ENCODE measurements around the gene IGHMBP2. TPM values are rescaled to one million over a fixed set of nuclear protein-coding genes. Genes with fewer than 3 reads are reported as not detected.

Gene IGHMBP2
- total RNA-seq, 1 experiment from 2014 or later = 24.0 TPM

DNA sequence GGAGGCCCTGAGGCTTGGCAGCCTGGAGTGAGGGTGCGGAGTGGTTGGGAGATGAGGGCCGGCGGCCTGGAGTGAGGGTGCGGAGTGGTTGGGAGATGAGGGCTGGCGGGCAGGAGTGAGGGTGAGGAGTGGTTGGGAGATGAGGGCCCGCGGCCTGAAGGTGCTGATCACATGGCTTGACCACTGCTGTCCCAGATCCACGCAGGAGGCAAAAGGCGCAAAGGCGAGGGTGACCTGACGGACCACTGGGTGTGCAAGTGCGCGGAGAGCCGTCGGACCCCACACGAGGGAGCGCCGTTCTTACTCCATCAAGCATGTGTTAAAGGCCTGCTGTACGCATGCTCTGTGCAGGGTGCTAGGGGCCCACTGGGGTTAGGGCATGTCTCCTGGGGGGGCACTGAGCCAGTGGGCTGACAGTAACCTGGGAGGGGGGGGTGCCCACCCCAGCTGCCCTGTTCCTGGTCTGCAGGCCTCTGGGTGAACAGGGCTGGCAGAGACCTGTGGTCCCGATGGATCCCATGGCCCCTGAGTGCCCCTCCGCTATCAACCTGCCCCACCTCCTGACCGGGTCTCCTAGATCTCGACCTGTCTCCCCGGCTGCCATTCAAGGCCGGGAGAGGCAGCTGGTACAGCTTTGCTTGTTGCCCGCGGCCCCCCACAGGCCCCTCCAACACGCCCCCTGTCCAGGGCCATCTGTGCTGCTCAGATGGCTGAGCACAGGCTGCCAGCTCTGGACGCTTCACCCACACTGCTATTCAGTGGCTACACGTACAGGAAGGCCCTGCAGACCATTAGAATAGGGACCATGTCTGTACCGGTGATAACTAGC lies 56.0 kb downstream of the IGHMBP2 start:
- Histone ChIP-seq H3K27ac (ENCODE audit: insufficient read length, low read depth, low read length) (no peak overlapping the region), H3K23ac (ENCODE audit: insufficient read length, low read depth, low read length) (no peak overlapping the region), H3K14ac (ENCODE audit: insufficient read depth, low read length) (no peak overlapping the region; the same call in 1 of the 2 replicates), H2AK5ac (ENCODE audit: insufficient read length, low read length) (no peak overlapping the region), H3K23me2 (ENCODE audit: insufficient read length, low read depth, low read length, poor library complexity, severe bottlenecking) (no peaks in the 10 kb centered on the region), H2BK15ac (ENCODE audit: low read depth, low read length) (no peak overlapping the region), H3K4ac (ENCODE audit: low read depth, low read length) (no peak overlapping the region), H3K9me3 (ENCODE audit: control insufficient read depth, low read depth, low read length) (no peaks in the 10 kb centered on the region), H2AFZ (ENCODE audit: low read length) (no peak overlapping the region), H3K79me2 (ENCODE audit: insufficient read depth, low read length) (no peaks in the 10 kb centered on the region), H2BK12ac (ENCODE audit: insufficient read length, low read depth, low read length) (no peak overlapping the region), H3K9ac (ENCODE audit: extremely low read depth, insufficient read length, low read length) (no peak overlapping the region), H3K27me3 (ENCODE audit: insufficient read depth, low read length) (no peaks in the 10 kb centered on the region), H3K4me2 (ENCODE audit: insufficient read depth, insufficient read length, low read length) (no peak overlapping the region), H3K18ac (ENCODE audit: insufficient read length, low read depth, low read length) (no peak overlapping the region), H3K56ac (ENCODE audit: insufficient read length, low read depth, low read length) (no peak overlapping the region), H4K8ac (replicated peaks; ENCODE audit: insufficient read length, low read depth, low read length) (no peak overlapping the region), H3T11ph (ENCODE audit: low read length) (no peak overlapping the region), H2BK20ac (ENCODE audit: low read depth, low read length, poor library complexity, severe bottlenecking) (no peak overlapping the region), H4K20me1 (ENCODE audit: control insufficient read depth, insufficient read depth, insufficient read length) (no peaks in the 10 kb centered on the region), H4K91ac (ENCODE audit: insufficient read length, low read depth, low read length) (no peak overlapping the region), H3K4me1 (ENCODE audit: insufficient read depth, low read length) (no peaks in the 10 kb centered on the region; the same call in 1 of the 2 replicates), H4K5ac (ENCODE audit: insufficient read length, low read depth, low read length) (no peak overlapping the region), H2BK5ac (ENCODE audit: insufficient read length, low read length) (no peak overlapping the region), H2BK120ac (ENCODE audit: low read depth, low read length, poor library complexity, severe bottlenecking) (no peak overlapping the region), H3K79me1 (ENCODE audit: insufficient read depth, low read depth, low read length, poor library complexity, severe bottlenecking) (no peaks in the 10 kb centered on the region)
- peak overlapping the region in 1 of 3 experiments; percentile 35; a peak in 2 of 7 replicates for H3K27ac Mint-ChIP-seq
- no peaks in the 10 kb centered on the region; the same call in 1 of the 2 replicates for H3K27me3 Mint-ChIP-seq (ENCODE audit: low read depth)
- TF ChIP-seq, protein P1, sequence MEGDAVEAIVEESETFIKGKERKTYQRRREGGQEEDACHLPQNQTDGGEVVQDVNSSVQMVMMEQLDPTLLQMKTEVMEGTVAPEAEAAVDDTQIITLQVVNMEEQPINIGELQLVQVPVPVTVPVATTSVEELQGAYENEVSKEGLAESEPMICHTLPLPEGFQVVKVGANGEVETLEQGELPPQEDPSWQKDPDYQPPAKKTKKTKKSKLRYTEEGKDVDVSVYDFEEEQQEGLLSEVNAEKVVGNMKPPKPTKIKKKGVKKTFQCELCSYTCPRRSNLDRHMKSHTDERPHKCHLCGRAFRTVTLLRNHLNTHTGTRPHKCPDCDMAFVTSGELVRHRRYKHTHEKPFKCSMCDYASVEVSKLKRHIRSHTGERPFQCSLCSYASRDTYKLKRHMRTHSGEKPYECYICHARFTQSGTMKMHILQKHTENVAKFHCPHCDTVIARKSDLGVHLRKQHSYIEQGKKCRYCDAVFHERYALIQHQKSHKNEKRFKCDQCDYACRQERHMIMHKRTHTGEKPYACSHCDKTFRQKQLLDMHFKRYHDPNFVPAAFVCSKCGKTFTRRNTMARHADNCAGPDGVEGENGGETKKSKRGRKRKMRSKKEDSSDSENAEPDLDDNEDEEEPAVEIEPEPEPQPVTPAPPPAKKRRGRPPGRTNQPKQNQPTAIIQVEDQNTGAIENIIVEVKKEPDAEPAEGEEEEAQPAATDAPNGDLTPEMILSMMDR (conservative IDR thresholded peaks at IDR 0.05) = no peak
- H3K4me3 Mint-ChIP-seq = no peak overlapping the region
- no peaks in the 10 kb centered on the region for H3K36me3 Mint-ChIP-seq (ENCODE audit: insufficient read depth in 1 of 3, low read depth in 3 of 3)
- no peak for DNase-seq
- H3K9me3 Mint-ChIP-seq = no peaks in the 10 kb centered on the region; a peak in 1 of 5 replicates
- WGBS (ENCODE audit: extremely low coverage, insufficient read length, low lambda C conversion rate) = no CpG with 5 or more reads among the region's 31 CpGs
- peaks cover 4 to 15% of the 10 kb centered on the region in 2 experiments; a peak in 3 of 4 replicates for H3K4me1 Mint-ChIP-seq
